IMR-90 (cell line): Measurements from ENCODE around the gene MTHFSD.

Source experiments
- BHLHE40 ChIP-seq: fragments of 150-350 bp; IDR thresholded peaks from 2 replicates; pipeline ENCODE4 v1.6.1; 2016; ENCODE audit warnings: mild to moderate bottlenecking, low read depth, low read length
- CEBPB ChIP-seq: IDR thresholded peaks from 2 replicates; pipeline ENCODE4 v1.6.1; 2012; ENCODE audit warnings: low read depth, low read length, improper control_type of control experiment
- MAZ ChIP-seq: IDR thresholded peaks from 2 replicates; pipeline ENCODE4 v1.6.1; 2012; ENCODE audit warnings: low read depth, mild to moderate bottlenecking, low read length, improper control_type of control experiment, moderate library complexity, borderline replicate concordance
- POLR2A ChIP-seq: IDR thresholded peaks from 2 replicates; pipeline ENCODE4 v1.6.1; 2012; ENCODE audit warnings: mild to moderate bottlenecking, low read depth, low read length
- RFX5 ChIP-seq: IDR thresholded peaks from 2 replicates; pipeline ENCODE4 v1.8.0; 2012; ENCODE audit warnings: low read depth, mild to moderate bottlenecking, low read length, moderate library complexity
- TF ChIP-seq, protein P1 (sequence below): conservative IDR thresholded peaks from 2 replicates; pipeline ENCODE4 v1.5.1; 2012; ENCODE audit warnings: mild to moderate bottlenecking, low read depth, low read length, improper control_type of control experiment

- TF ChIP-seq, protein P1, sequence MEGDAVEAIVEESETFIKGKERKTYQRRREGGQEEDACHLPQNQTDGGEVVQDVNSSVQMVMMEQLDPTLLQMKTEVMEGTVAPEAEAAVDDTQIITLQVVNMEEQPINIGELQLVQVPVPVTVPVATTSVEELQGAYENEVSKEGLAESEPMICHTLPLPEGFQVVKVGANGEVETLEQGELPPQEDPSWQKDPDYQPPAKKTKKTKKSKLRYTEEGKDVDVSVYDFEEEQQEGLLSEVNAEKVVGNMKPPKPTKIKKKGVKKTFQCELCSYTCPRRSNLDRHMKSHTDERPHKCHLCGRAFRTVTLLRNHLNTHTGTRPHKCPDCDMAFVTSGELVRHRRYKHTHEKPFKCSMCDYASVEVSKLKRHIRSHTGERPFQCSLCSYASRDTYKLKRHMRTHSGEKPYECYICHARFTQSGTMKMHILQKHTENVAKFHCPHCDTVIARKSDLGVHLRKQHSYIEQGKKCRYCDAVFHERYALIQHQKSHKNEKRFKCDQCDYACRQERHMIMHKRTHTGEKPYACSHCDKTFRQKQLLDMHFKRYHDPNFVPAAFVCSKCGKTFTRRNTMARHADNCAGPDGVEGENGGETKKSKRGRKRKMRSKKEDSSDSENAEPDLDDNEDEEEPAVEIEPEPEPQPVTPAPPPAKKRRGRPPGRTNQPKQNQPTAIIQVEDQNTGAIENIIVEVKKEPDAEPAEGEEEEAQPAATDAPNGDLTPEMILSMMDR = no peak
- TF ChIP-seq BHLHE40 (no peak), MAZ (no peak), POLR2A (no peak), CEBPB (no peak), RFX5 (no peak)
These were observed 22.0 kb downstream of the MTHFSD start for GRCh38 chr16:86533076-86533475.
